ENCODE measurements around the gene JADE2.

GRCh38 chr5:134547999-134548658, 22.7 kb downstream of the JADE2 start:
- TF ChIP-seq ZNF16 (tag by site-specific recombination; IDR thresholded peaks at IDR 0.05; ENCODE audit: low read depth) (no peak), ZNF138 (tag by site-specific recombination; IDR thresholded peaks at IDR 0.05; ENCODE audit: borderline replicate concordance) (no peak), ZNF792 (tag by site-specific recombination; IDR thresholded peaks at IDR 0.05) (no peak), ZNF184 (tag by site-specific recombination; IDR thresholded peaks at IDR 0.05) (no peak), PRDM10 (tag by site-specific recombination; IDR thresholded peaks at IDR 0.05) (no peak), PRDM1 (tag by site-specific recombination; IDR thresholded peaks at IDR 0.05) (no peak), ZBTB7A (tag by site-specific recombination; IDR thresholded peaks at IDR 0.05; ENCODE audit: low read depth) (no peak), ZFP41 (tag by site-specific recombination; IDR thresholded peaks at IDR 0.05; ENCODE audit: borderline replicate concordance) (no peak), TCF7L2 (IDR thresholded peaks at IDR 0.05; ENCODE audit: borderline replicate concordance, low read depth, low read length) (no peak), ZNF239 (tag by site-specific recombination; IDR thresholded peaks at IDR 0.05) (no peak), REST (tag by site-specific recombination; IDR thresholded peaks at IDR 0.05) (no peak), ZNF311 (tag by site-specific recombination; IDR thresholded peaks at IDR 0.05; ENCODE audit: borderline replicate concordance) (no peak), OVOL3 (tag by site-specific recombination; IDR thresholded peaks at IDR 0.05) (no peak)
- TF ChIP-seq, protein P1, sequence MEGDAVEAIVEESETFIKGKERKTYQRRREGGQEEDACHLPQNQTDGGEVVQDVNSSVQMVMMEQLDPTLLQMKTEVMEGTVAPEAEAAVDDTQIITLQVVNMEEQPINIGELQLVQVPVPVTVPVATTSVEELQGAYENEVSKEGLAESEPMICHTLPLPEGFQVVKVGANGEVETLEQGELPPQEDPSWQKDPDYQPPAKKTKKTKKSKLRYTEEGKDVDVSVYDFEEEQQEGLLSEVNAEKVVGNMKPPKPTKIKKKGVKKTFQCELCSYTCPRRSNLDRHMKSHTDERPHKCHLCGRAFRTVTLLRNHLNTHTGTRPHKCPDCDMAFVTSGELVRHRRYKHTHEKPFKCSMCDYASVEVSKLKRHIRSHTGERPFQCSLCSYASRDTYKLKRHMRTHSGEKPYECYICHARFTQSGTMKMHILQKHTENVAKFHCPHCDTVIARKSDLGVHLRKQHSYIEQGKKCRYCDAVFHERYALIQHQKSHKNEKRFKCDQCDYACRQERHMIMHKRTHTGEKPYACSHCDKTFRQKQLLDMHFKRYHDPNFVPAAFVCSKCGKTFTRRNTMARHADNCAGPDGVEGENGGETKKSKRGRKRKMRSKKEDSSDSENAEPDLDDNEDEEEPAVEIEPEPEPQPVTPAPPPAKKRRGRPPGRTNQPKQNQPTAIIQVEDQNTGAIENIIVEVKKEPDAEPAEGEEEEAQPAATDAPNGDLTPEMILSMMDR (tag by site-specific recombination; IDR thresholded peaks at IDR 0.05) = no peak
